Measurements from ENCODE around the gene TARS2. TPM values are rescaled to one million over a fixed set of nuclear protein-coding genes. Genes with fewer than 3 reads are reported as not detected.

Gene TARS2
- total and polyA plus RNA-seq, 10 of the 15 experiments (the other 5 are each of a cell fraction or from before 2014, with no cell fraction given): 11.0 to 51.8 (median 45.2) TPM

DNA sequence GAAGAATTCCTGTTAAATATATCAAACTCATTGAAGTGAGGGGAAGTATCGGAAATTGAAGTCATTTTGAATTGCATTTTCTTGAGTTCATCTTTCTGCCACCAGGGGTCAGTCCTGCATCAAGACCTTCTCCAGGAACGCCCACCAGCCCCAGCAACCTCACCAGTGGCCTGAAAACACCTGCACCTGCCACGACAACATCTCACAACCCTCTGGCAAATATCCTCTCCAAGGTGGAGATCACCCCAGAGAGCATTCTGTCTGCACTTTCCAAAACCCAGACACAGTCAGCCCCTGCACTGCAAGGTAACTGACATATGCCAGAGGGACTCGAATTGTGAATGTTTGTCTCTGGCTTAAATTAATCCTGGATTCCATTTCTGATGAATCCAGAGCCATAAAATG is 22.8 kb upstream of the TARS2 start:
- 39% methylated on average over 4 of the region's 4 CpGs for WGBS (ENCODE audit: insufficient coverage, insufficient replicate concordance, low lambda C conversion rate, missing lambda C conversion rate)
- no peaks in the 10 kb centered on the region for H3K79me2 ChIP-seq (ENCODE audit: control insufficient read depth, insufficient read depth, low read length)
- H3K27ac ChIP-seq (ENCODE audit: control insufficient read depth, insufficient read depth): no peak overlapping the region
- H3K9ac ChIP-seq (ENCODE audit: control insufficient read depth, insufficient read depth, low read length): no peak overlapping the region
- no peaks in the 10 kb centered on the region for H3K9me3 ChIP-seq (replicated peaks; ENCODE audit: control insufficient read depth, insufficient read depth, low read length)
- POLR2A ChIA-PET: no interaction called here
- FAIRE-seq (peak; percentile 86), ATAC-seq (peak; percentile 82), DNase-seq (ENCODE audit: low read depth, low spot score) (no peak)
- CTCF ChIA-PET: interaction anchor here (0.8 to 1.7 kb wide), 5 partner anchors 51 to 531 kb away, joined by 3 to 16 read pairs (median 6); partner anchors contain the start of gene FALEC
- BruUV-seq (replicated peaks): no TSS peak
- H2AFZ ChIP-seq (ENCODE audit: control insufficient read depth, low read depth, low read length): no peak overlapping the region
- H3K36me3 ChIP-seq (ENCODE audit: control insufficient read depth in 2 of 2, insufficient read depth in 2 of 2, low read length in 1 of 2): peaks cover 3 to 17% of the 10 kb centered on the region in 2 experiments
- no peak overlapping the region for H3K4me3 ChIP-seq
- no peaks in the 10 kb centered on the region for H3K4me1 ChIP-seq (ENCODE audit: control insufficient read depth, insufficient read depth, low read length)
- H4K20me1 ChIP-seq (ENCODE audit: control insufficient read depth, insufficient read depth): no peaks in the 10 kb centered on the region
- intact Hi-C loops (cut with micrococcal nuclease; ENCODE audit: unreplicated experiment) (loop anchor here (1.0 to 5.0 kb wide), 2 partner anchors 53 to 68 kb away; partner anchors contain the start of gene FALEC), in situ Hi-C loops (cut with MboI) (no loop called here)
- H3K4me2 ChIP-seq (ENCODE audit: control insufficient read depth, insufficient read depth): no peak overlapping the region
- RAD21 ChIA-PET (ENCODE audit: unreplicated experiment): interaction anchor here (1.1 to 1.8 kb wide), 2 partner anchors 68 to 97 kb away, joined by 3 to 8 read pairs; no protein-coding TSS in a partner anchor
- no peaks in the 10 kb centered on the region for H3K27me3 ChIP-seq (replicated peaks in 1 of 2; ENCODE audit: control insufficient read depth in 2 of 2, insufficient read depth in 2 of 2, low read length in 1 of 2)
- SMC1A ChIA-PET (ENCODE audit: uncharacterized antibody, unreplicated experiment): interaction anchor here (0.9 to 1.7 kb wide), 2 partner anchors 68 to 96 kb away, joined by 3 to 7 read pairs; no protein-coding TSS in a partner anchor
- TF ChIP-seq TCF7 (IDR thresholded peaks at IDR 0.05; ENCODE audit: borderline replicate concordance) (no peak), CREM (IDR thresholded peaks at IDR 0.05; ENCODE audit: low read depth) (no peak), TCF12 (IDR thresholded peaks at IDR 0.05; ENCODE audit: low read depth, low read length) (peak; percentile 68; the same call in 1 of the 2 replicates), SRF (IDR thresholded peaks at IDR 0.05; ENCODE audit: low read depth in 2 of 2, low read length in 2 of 2) (no peak), RAD21 (IDR thresholded peaks at IDR 0.05; ENCODE audit: insufficient read depth, low read depth, low read length) (peak; percentile 77), RAD51 (IDR thresholded peaks at IDR 0.05) (no peak), SIN3A (IDR thresholded peaks at IDR 0.05; ENCODE audit: low read depth, low read length) (no peak), PKNOX1 (IDR thresholded peaks at IDR 0.05) (no peak), RFX5 (IDR thresholded peaks at IDR 0.05; ENCODE audit: low read depth, low read length) (no peak), IRF5 (IDR thresholded peaks at IDR 0.05; ENCODE audit: borderline replicate concordance) (no peak), MEF2A (IDR thresholded peaks at IDR 0.05; ENCODE audit: insufficient read depth, low read depth, low read length) (no peak), POLR2A (IDR thresholded peaks at IDR 0.05; ENCODE audit: low read depth, low read length) (no peak), BRCA1 (IDR thresholded peaks at IDR 0.05; ENCODE audit: low read depth, low read length) (no peak), TCF3 (IDR thresholded peaks at IDR 0.05; ENCODE audit: borderline replicate concordance, insufficient read depth, low read depth, low read length) (peak; percentile 35; the same call in 1 of the 2 replicates), PAX5 (IDR thresholded peaks at IDR 0.05; ENCODE audit: borderline replicate concordance, low read depth, low read length) (no peak), BCL11A (IDR thresholded peaks at IDR 0.05; ENCODE audit: low read depth, low read length) (no peak), SUPT20H (IDR thresholded peaks at IDR 0.05; ENCODE audit: borderline replicate concordance, control insufficient read depth, low read depth, low read length) (no peak), BMI1 (IDR thresholded peaks at IDR 0.05; ENCODE audit: borderline replicate concordance) (no peak), STAT1 (conservative IDR thresholded peaks at IDR 0.05) (no peak), NFYB (IDR thresholded peaks at IDR 0.05; ENCODE audit: insufficient read depth, low read depth, low read length) (no peak), SIX5 (IDR thresholded peaks at IDR 0.05; ENCODE audit: low read depth, low read length, severe bottlenecking) (no peak)
- TF ChIP-seq, protein P1, sequence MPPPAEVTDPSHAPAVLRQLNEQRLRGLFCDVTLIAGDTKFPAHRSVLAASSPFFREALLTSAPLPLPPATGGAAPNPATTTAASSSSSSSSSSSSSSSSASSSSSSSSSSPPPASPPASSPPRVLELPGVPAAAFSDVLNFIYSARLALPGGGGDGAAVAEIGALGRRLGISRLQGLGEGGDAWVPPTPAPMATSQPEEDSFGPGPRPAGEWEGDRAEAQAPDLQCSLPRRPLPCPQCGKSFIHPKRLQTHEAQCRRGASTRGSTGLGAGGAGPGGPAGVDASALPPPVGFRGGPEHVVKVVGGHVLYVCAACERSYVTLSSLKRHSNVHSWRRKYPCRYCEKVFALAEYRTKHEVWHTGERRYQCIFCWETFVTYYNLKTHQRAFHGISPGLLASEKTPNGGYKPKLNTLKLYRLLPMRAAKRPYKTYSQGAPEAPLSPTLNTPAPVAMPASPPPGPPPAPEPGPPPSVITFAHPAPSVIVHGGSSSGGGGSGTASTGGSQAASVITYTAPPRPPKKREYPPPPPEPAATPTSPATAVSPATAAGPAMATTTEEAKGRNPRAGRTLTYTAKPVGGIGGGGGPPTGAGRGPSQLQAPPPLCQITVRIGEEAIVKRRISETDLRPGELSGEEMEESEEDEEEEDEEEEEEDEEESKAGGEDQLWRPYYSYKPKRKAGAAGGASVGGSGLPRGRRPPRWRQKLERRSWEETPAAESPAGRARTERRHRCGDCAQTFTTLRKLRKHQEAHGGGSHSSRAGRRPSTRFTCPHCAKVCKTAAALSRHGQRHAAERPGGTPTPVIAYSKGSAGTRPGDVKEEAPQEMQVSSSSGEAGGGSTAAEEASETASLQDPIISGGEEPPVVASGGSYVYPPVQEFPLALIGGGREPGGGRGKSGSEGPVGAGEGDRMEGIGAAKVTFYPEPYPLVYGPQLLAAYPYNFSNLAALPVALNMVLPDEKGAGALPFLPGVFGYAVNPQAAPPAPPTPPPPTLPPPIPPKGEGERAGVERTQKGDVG (CRISPR knock-in tag; IDR thresholded peaks at IDR 0.05): no peak

All from GM12878 (cell line).